Panc1 (cell line): Measurements from ENCODE around the gene CHP1.

Experiments
- CTCF ChIP-seq: fragments of 450-650 bp; IDR thresholded peaks from 2 replicates; pipeline ENCODE4 v1.5.1; 2017; ENCODE audit warnings: mild to moderate bottlenecking
- POLR2AphosphoS5 ChIP-seq: IDR thresholded peaks from 2 replicates; pipeline ENCODE4 v1.6.1; 2012; ENCODE audit warnings: mild to moderate bottlenecking, low read depth, low read length, moderate library complexity

GRCh38 chr15:41289953-41290352 lies 58.9 kb downstream of the CHP1 start:
- TF ChIP-seq POLR2AphosphoS5, result no peak
- no peak for TF ChIP-seq CTCF
